HG03097 (cell line): ENCODE data around the gene PLD4.

ENCODE experiments used
- ATAC-seq: cut with Tn5 transposase; IDR thresholded peaks from one replicate; pipeline ENCODE4 v1.9.1; 2021; ENCODE audit not compliant: unreplicated experiment, low FRiP score

The PLD4 gene

GRCh38 chr14:104971447-104972240 lies 47.0 kb downstream of the PLD4 start:
- ATAC-seq, result no peak

DNA sequence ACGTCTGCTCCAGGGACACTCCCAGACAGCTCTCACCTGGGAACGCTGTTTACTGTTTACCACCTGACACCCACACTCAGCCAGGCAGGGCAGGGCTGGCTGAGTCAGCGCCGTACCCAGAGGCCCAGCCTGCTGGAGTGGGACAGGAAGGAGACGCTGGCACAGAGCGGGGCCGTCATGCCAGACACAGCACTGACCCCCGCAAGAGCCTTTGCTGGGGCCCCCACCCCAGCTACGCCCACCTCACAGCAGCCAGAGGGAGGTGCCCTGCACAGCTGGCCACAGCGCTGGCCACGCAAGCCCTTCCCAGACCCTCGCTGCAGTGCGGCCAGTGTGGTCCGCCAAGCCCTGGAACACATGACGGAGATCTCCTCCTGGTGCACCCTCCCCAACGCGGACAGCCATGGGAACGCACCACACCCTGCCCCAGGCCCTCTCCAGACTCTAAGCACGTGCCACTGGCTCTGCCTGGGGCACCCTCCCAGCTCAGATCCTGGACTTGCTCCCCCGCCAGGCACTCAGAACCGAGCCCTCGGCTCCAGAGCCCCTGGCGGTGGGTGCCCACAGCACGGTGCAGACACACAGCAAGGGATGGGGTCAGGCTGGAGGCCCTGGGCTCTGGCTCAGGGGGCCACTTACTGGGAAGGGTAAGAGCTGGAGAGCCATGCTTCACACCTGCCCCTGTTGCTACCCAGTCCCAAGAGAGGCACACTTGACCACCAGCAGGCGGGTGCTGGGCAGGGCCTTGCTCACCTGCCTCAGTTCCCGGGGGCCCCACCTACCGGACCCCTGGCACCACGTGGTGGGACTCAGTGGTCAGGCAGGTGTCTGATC lies 47.8 kb downstream of the PLD4 start:
- ATAC-seq, result no peak

GRCh38 chr14:104973135-104973384 lies 48.4 kb downstream of the PLD4 start:
- ATAC-seq, result no peak

DNA sequence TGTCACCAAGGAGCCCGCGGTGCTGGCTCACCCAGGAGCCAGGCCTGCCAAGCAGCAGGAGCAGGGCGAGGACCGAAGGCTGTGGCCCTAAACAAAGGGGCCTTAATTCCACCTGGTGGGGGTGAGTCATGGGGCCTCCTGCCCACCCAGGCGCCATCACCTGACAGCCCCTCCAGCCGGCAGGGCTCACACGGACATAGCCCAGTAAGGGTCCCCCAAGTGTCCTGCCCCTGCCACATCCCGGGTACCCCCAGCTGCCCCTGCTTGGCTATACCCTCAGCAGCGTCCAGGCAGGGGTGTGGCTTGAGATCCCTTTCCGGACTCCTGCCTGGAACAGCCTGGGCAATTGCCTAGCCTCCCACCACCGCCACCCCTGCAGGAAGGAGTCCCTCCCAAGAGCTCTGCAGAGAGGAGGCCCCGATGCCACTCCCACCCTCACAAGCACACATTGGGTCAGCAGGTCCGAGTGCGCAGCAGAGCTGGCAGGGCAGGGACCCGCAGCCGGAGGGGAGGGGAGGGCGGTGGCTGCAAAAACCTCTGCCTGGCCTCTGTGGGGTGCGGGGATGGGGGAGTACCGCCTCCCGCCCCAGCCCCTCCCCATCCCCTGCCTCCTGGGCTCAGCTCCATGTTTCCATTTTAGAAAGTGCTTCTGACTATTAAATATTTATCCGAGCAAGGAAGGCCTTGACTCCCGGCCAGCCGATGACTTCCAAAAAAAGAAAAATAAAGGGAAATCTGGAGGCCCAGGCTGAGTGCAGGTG lies 48.9 kb downstream of the PLD4 start:
- no peak for ATAC-seq

- ATAC-seq, result no peak
Observed at GRCh38 chr14:104974146-104974541, 49.5 kb downstream of the PLD4 start.

DNA sequence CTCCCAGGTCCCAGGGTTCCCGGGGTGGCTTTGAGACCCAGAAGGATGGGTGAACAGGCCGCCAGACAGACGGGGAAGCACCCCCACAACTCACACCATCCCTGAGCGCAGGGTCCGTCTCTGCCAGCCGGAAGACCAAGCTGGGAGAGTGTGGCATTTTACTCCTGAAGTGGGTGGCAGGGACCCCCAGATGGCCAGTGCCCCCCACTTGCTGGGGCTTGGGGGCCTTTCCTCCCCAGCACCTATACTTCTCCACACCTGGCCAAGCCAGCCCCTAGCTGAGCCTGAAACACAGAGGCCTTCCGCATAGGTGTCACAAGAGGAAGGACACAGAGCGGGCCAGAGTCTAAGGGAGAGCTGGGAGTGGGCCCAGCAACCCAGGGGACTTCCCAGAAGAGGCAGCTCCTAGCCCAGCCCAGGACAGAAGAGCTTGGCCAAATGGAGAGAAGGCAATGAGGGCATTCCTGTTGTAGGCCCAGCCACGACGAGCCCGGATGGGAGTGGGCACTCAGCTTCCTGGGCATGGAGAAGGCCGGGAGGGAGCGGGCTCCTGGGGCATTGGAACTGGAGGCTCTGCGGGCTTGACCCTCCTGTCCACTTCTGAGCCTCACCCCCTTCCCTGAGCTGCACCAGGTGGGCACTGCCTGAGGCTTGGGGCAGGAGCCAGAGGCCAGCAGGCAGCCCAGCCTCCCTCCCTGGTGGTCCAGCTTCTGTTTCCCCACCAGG lies 50.1 kb downstream of the PLD4 start:
- no peak for ATAC-seq

DNA sequence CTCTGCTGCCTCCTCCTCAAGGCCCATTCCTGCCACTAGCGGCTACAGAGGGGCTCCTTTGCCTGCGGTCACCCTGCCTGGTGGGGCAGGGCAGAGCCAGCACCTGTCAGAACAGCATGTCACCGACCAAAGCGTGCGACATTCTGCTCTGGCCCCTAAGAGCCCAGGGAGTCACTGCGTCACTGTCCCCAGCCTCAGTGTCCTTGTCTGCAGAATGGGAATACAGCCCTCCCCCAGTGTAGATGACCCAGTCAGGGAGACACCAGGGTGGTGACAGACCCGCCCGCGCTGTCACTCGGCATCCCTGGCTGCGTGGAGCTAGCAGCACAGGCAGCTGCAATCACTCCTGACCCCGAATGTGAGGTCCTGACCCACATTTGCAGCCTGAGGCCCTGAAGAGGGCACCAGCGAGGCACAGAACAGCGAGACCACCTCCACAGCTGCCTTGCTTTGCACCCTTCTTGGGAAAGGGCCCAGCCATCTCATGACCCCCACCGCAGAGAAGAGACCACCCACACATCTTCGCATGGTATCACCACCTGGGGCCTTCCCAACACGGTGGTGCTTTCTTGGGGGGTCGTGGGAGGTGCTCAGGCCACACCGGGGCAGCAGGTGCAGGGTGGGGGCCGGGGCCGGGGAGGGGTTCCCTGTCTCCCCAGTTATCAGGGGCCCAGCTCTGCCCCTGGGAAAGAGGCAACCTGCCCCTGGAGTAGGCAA lies 51.0 kb downstream of the PLD4 start:
- no peak for ATAC-seq

GRCh38 chr14:104976198-104977007 lies 51.7 kb downstream of the PLD4 start:
- no peak for ATAC-seq

- ATAC-seq, result no peak
Observed at GRCh38 chr14:104977008-104977680, 52.5 kb downstream of the PLD4 start.

GRCh38 chr14:104977681-104978653 lies 53.3 kb downstream of the PLD4 start, which contains the start of gene AHNAK2:
TSS of gene AHNAK2 (minus strand) at chr14:104978374. CDS start at chr14:104978237, 137 bp downstream.
- no peak for ATAC-seq

DNA sequence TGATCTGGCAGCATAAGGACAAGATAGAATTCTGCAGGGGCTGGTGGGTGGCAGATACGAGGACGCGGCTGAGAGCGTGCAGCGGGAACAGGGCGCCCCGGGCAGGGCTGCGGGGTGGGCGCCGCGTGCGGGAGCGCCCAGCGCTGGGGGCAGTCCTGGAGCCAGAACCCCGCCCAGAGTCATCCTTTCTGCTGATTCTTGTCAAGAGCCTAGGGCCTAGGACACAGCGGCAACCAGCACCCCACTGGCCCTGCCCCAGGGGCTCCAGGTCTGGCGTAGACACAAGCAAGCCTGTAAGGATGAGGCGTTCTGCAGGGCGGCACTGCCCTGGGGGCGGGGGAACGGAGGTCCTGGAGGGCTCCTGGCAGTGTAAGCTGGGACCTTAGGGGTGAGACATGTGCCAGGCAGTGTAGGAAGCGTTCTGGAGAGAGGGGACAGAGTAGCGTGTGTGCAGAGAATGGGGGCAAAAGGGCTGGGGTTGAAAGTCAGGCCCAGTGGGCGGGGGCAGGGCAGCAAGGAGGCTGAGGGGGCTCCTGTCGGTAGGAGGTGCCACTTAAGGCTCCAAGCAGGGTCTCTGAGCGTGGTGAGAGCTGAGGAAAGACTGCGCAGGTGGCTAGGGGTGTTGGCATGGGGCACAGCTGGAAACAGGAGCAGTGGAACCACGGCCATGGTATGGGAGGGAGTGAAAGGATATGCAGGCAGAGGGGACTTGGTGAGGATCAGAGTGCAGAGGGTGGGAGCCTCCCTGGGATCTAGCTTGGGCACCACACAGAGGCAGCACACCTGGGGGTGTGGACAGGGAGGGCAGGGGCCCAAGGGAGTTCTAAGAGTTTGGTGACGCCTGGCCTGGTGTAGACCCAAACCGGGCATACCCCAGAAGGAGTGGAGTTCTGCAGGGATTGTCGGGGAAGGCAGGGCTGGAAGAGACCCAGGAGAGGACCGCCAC lies 54.3 kb downstream of the PLD4 start:
- ATAC-seq, result no peak

DNA sequence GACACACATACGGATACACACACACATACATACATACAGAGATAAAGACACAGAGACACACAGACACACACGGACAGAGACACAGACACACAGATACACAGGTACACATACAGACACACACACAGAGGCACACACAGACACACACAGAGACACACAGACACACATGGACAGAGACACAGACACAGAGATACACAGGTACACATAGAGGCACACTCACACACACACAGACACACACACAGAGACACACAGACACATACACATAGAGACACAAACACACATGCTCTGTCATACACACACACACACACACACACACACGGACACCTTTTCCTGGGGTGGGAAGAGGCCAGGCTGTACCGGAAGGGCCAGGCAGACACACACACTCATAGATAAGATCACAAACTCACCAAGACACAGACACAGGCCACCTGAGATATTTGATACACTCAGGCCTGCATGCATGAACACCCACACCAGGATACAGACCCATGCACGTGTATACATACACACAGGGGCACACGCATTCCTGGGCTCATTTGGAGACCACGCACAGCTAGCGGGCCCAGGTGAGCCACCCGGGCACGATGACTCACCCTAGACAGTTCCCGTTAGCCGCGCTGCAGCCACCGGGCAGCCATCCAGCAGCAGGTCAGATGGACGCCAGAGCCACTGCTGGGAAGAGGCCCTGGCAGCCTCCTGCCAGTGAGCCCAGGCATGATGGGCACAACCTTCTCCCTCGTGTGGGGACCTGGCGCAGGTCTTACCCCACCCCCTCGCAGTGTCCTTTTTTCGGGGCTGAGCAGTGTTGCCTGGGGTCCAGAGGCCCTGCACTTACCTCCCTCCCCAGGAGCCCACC lies 55.3 kb downstream of the PLD4 start:
- ATAC-seq, result no peak

GRCh38 chr14:104980611-104981531 lies 56.2 kb downstream of the PLD4 start:
- ATAC-seq, result no peak

GRCh38 chr14:104981699-104982541 lies 57.2 kb downstream of the PLD4 start:
- no peak for ATAC-seq
